GM18511 (cell line): ENCODE results near the gene MEGF6.

Source experiments
- ATAC-seq: cut with Tn5 transposase; IDR thresholded peaks from one replicate; pipeline ENCODE4 v1.9.1; 2021; ENCODE audit warnings: mild to moderate bottlenecking, moderate library complexity; ENCODE audit not compliant: unreplicated experiment

Gene MEGF6

DNA sequence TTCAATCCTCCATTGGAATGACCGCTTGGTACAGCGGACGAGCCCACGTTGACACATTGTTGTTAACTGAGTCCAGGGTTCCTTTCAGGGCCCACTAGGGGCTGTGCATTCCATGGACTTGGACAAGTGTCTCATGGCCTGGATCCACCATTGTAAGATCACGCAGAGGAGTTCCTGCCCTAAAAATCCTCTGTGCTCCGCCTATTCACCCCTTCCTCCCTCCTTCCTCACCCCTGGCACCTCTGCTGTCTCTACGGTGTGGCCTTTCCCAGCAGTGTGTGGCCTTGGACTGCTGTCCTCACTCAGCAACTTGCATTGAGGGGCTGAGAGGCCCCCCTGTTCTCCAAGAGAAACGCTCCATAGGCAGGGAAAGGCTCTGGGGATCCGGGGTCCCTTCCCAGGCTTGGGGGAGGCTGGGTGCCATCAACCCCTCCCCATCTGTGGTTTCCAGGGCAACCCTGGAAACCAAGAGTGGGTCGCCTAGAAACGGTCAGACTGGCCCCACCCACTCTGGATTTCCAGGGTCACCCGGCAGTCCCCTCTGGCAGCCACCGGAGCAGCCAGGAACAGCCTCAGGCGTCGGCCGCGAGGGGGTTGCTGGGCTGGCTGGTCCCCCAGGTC is 50.9 kb downstream of the MEGF6 start:
- ATAC-seq: no peak

GRCh38 chr1:3558036-3558726 is 53.1 kb downstream of the MEGF6 start:
- no peak for ATAC-seq

- no peak for ATAC-seq
Observed at GRCh38 chr1:3557366-3557765, 53.9 kb downstream of the MEGF6 start.

- ATAC-seq: no peak
Observed at GRCh38 chr1:3556336-3556735, 55.0 kb downstream of the MEGF6 start.

DNA sequence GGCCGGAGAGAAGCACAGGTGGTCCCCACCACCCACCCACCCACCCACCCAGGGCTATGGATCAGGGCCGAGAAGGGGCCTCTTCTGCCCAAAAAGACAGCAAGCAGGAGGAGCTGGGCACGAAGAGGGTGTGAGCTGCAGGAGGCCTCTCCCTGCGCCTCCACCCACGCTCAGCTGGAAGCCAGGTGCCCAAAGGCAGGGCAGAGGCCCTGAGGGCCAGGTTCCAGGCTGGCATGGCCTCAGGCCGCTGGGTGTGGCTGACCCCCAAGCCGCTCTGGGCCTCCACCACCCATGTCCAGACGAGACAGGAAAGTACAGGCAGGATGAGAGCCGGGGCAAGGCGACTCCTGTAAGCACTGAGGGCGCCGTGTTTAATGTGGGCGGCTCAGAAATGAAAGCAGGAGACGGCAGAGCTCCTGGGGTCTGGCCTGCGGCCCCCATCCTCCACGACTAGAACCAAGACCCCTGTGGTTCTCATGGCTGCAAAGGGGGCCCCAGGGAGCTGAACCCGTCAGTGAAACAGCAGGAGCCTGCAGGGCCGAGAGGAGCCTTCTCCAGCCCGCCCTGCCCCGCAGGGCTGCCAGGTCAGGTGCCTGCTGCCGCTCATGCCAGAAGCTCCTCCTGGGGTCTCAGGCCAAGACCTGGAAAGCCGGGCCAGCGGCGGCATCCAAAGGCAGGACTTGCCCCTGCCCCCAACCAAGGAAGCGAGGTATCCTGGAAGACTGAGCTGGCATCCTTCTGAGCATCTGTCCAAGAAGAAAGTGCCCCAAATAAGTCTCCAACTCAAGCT is 56.0 kb downstream of the MEGF6 start:
- ATAC-seq: no peak

GRCh38 chr1:3553940-3554223 is 57.4 kb downstream of the MEGF6 start:
- no peak for ATAC-seq

DNA sequence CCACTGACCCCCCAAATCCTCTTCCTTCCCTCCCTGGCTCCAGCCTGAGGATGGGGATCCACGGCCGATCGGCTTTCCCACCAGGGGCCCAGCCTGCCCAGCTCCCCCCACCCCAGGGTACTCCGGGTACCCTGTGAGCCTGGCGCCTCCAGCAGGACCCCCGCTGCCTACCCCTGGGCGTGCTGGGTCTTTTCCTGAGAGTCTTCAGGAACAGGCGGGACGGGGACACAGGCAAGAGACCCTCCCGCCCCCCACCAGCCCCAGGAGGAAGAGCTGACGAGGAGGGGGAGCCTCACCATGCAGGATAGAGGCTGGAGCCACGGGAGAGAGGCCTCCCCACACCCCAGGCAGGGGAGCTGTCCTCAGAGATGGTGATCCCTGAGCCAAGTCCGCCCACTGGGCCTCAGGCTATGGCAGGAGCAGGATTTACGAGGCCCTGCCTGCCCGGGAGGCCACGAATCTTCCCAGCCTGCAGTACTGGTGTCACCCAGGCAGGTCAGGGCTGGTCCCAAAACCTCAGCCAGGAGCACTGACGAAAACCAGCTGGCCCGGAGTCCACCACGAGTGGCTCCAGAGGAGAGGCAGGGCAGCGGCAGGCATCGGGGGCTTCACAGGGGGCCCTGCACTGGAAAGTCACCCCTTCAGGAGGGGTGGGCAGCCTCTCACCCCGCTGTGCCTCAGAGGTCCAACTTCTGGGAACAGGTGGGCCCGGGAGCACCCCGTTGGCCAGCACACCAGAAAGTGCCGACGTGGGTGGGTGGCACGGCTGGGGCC is 58.0 kb downstream of the MEGF6 start:
- ATAC-seq: no peak

DNA sequence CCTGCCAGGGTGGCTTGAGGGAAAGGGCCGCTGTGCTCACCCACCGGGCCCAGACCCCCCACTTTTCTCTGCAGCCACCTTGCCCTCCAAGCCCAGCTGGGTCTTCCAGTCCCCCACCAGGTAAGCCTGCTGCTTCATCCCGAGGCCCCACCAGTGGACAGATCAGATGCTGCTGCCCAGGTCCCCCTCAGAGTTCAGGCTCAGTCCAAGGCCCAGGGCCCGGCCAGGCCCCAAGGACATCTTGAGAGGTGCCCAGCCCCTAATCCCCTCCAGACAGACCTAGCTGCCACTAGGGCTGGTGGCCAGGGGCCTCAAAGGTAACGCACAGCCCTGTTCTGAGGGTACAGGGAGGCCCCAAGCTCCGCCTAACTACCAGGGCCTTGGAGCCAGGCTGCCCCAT is 58.6 kb downstream of the MEGF6 start:
- ATAC-seq: no peak

DNA sequence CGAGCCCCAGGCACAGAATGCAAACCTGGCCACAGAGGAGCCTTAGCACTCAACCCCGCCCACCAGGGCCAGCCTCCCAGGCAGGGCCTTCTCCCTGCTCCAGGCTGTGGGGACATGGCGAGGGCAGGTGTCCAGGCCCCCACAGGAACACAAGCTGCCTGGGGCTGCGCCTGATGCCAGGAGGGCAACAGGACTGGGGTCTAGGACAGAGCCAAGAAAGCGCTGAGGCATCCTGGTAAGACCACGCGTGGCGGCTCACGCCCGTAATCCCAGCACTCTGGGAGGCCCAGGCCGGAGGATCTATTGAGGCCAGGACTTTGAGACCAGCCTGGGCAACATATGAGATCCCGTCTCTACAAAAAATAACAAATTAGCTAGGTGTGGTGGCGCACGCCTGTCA is 59.1 kb downstream of the MEGF6 start:
- no peak for ATAC-seq

DNA sequence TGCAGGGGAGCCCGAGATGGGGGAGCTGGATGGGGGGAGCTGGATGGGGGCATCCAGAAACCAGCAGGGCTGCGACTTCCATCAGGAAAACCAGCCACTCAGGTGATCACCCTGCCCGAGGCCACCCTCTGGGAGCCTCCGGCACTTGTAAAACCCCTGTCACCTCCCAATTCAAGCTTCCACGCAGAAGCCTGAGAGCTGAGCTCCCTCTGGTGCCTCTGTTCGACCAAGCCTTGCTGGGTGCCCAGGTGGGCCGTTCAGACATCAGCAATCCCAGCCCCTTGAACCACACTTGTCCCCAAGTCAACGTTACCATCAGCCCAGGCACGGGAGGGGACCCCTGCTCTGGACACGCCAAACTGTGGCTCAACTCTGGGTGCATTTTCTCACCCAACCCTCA is 59.6 kb downstream of the MEGF6 start:
- no peak for ATAC-seq

- ATAC-seq: no peak
Observed at GRCh38 chr1:3551290-3551678, 60.0 kb downstream of the MEGF6 start.

GRCh38 chr1:3550511-3551289 is 60.6 kb downstream of the MEGF6 start:
- no peak for ATAC-seq

DNA sequence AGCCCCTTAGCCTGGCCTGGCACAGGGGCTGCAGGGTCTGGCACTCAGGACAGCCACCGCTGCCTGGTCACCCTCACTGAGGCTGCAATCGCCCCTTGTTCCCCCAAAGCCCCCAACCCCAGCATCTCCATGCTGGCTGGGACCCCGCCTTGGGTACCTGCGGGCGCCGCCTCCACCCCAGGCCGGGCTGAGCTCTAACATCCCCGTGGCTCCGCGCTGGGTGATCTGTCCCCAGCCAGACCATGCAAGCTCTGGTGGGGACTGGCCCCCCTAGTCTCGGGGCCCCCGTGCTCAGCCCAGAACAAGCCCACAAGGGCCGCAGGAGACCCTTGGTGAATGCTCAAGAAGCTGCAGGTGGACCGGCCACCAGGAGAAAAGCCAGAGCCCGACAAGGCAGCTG is 62.4 kb downstream of the MEGF6 start:
- ATAC-seq: no peak

- ATAC-seq: no peak
Observed at GRCh38 chr1:3548156-3548893, 63.0 kb downstream of the MEGF6 start.

GRCh38 chr1:3547055-3548005 is 64.0 kb downstream of the MEGF6 start:
- no peak for ATAC-seq

DNA sequence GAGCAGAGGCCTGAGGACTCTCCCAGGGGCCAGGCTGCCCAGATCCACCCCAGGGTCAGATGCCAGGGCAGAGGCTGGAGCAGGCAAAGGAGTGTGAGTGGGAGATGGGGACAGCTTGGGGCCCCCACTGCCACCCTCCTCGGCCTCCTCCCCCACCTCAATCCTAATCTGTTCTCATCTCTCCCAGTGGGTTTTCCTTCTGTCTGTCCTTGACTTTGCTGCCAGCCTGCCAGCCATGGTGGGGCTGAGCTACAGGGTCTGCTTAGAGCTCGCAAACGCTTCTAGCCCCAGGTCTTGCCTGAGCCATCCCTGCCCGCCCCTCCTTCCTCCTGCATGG is 65.3 kb downstream of the MEGF6 start:
- ATAC-seq: no peak

DNA sequence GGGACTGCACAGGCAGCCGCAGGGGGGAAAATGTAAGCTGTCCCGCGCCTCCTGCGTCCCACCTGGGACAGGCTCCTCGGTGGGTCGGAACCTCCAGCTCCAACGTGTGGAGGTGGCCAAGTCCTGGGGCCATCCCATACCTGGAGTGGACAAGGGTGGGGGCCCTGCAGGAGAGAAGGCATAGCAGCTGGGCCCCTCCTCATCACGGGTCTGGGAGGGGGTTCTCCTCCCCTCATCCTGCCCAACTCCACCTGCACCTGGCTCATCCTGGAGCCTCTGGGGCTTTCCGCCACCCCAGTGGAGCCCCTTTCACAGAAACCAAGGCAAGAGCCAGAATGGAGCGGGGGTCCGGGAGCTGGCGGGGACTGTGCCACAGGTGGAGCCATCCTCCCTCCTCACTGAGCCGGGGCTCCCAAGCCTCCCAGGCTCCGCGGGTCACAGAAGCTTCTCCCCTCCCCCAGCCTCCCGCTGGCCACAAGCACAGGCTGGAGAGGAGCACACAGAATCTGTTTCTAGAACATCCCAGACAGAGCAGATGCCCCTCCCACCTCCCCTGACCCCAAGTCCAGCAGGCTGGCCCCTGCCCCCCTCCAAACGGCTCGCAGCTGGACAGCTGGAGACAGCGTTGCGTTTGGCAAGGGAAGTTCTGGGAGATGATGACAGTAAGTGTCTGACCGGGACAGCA is 65.8 kb downstream of the MEGF6 start:
- ATAC-seq: no peak
